Measurements from ENCODE around the gene LIN37.

DNA sequence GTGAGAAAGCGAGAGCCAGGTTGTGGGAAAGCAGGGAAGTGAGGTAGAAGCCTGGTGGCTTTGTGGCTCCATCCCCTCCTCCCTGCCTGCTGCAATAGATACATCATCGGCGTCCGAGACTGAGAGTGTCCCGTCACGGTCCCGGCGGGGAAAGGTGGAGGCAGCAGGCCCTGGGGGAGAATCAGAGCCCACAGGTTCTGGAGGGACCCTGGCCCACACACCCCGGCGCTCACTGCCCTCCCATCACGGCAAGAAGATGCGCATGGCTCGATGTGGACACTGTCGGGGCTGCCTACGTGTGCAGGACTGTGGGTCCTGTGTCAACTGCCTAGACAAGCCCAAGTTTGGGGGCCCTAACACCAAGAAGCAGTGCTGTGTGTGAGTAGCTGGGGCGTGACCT is 25.5 kb upstream of the LIN37 start:
- TF ChIP-seq, protein P1, sequence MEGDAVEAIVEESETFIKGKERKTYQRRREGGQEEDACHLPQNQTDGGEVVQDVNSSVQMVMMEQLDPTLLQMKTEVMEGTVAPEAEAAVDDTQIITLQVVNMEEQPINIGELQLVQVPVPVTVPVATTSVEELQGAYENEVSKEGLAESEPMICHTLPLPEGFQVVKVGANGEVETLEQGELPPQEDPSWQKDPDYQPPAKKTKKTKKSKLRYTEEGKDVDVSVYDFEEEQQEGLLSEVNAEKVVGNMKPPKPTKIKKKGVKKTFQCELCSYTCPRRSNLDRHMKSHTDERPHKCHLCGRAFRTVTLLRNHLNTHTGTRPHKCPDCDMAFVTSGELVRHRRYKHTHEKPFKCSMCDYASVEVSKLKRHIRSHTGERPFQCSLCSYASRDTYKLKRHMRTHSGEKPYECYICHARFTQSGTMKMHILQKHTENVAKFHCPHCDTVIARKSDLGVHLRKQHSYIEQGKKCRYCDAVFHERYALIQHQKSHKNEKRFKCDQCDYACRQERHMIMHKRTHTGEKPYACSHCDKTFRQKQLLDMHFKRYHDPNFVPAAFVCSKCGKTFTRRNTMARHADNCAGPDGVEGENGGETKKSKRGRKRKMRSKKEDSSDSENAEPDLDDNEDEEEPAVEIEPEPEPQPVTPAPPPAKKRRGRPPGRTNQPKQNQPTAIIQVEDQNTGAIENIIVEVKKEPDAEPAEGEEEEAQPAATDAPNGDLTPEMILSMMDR (IDR thresholded peaks at IDR 0.05): no peak
- TF ChIP-seq POLR2A (IDR thresholded peaks at IDR 0.05) (no peak), EP300 (IDR thresholded peaks at IDR 0.05) (no peak), POLR2AphosphoS5 (IDR thresholded peaks at IDR 0.05) (no peak)
